ENCODE measurements around the gene SHC2.
"Not testable (repeated sequence)": the region's sequence is repeated elsewhere in the genome, so short reads cannot be mapped to it uniquely, and the experiment has no call there.

Gene SHC2

DNA sequence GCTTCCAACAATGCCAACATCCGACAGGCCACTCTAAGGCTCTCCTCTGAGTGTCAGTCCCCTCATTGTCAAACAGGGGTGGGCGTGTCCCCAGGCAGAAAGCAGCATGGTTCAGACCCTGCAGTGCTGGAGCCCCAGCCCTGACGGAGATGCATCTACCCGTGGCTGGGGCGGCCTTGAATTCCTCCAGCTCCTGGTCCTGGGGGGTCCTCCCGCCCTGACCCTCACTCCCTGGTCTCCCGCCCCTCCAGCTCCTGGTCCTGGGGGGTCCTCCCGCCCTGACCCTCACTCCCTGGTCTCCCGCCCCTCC lies 38.0 kb downstream of the SHC2 start:
- not testable (repeated sequence) for DNase-seq (ENCODE audit: low read depth)

DNA sequence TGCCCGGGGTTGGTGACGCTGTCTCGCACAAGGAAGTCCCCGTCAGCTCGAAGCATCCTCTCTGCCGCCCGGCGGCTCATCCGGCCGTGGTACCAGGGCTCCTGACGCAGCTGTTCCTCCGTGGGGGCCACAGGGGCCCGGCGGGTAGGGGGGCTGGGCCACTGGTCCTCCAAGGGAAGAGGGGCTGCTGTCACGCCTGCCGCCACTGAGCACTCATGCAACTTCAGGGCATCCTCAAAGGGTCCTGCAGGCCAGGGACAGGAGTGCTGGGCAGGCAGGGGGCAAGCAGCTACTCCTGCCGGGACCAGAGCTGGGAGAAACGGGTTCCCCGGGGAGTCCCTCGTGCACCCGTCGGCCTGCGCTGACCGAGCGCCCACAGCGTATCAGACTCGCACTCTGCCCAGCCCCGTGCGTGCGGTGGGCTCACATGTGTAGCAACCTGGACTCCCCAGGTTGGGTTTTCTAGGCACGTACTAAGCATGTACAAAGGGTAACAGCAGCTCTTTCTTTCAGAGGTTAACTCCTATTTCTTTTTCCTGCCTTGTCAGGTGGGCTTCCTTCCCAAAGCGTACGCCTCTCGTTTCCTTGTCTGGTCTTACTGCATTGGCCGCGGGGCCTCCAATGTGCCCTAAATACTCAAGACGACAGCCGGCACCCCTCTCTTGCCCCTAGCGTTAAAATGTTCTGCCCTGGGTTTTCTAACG lies 38.5 kb downstream of the SHC2 start:
- DNase-seq (ENCODE audit: low read depth): no peak

DNA sequence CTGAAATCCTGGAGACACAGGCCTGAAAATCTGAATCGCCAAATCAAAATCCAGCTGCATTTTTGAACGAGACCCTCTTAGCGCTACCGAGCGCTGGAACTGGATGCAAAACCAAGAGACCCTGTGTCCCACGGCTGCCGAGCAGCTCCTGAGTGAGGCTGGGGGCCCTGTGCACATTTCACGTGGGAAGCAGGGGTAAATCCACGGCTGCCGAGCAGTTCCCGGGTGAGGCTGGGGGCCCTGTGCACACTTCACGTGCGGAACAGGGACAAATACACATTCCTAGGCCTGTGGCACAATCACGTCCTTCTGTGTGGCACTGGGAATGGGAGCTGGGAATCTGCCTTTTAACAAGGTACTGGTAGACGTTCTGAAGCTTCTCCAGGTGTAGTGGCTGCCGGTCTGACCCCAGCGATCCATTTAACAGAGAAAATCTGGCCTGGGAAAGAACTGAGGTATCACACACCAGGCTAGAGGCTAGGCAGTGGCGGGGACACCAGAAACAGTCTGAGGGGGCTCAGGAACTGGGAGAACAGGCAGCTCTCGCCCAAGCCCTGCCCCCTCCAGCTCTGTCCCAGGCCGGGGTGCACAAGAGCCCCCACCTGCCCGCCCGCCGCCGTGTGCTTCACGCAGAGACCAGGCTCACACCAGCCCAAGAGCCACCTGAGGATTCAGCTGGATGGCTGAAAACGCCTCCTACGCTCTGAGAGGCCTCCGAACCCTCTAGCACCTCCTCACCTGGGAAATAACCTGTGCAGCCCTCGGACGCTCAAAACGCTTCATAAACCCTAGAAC lies 40.9 kb downstream of the SHC2 start:
- DNase-seq (ENCODE audit: low read depth): no peak

DNA sequence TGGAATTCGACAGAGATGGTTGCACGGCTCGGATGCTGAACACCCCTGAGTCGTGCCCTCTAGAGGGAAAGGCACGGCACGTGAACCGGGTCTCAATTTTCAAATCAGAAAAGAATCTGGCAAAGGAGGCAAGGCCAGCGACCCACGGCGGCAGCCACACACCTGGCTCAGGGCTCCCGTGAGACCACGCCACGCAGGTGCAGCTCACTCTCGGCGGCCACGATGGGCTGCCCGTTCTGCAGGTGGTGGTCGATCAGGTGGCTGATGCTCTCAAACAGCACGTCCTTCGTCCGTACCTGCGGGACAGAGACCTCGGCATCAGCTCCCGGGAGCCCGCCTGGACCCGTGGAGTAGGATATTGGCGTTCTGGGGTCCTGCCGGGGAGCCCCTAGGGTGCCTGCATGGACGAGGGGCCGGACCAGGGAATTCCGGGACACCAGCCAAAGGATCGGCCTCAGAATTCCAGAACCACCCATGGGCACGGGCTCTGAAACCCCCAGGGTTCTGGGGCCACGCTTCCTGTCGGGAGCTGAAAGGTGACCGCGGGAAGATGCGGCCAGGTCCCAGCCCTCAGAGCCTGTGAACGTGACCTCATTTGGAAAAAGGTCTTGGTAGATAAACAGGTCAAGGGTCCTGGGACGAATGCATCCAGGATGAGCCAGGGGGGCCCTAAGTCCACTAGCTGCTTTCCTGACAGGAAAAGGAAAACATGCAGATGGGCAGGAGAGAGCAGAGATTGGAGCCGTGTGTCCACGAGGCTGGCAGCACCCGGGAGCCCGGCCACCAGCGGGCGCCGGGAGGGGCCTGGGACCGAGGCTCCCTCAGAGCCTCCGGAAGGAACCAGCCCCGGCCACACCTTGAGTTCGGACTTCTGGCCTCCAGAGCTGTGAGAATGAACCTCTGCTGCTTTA lies 41.8 kb downstream of the SHC2 start:
- no peak for DNase-seq (ENCODE audit: low read depth)

- no peak for DNase-seq (ENCODE audit: low read depth)
These were observed 44.4 kb downstream of the SHC2 start for GRCh38 chr19:416416-416815.

GRCh38 chr19:415292-415691 lies 45.5 kb downstream of the SHC2 start:
- no peak for DNase-seq (ENCODE audit: low read depth)

GRCh38 chr19:413756-414420 lies 46.9 kb downstream of the SHC2 start:
- DNase-seq (ENCODE audit: low read depth): no peak

DNA sequence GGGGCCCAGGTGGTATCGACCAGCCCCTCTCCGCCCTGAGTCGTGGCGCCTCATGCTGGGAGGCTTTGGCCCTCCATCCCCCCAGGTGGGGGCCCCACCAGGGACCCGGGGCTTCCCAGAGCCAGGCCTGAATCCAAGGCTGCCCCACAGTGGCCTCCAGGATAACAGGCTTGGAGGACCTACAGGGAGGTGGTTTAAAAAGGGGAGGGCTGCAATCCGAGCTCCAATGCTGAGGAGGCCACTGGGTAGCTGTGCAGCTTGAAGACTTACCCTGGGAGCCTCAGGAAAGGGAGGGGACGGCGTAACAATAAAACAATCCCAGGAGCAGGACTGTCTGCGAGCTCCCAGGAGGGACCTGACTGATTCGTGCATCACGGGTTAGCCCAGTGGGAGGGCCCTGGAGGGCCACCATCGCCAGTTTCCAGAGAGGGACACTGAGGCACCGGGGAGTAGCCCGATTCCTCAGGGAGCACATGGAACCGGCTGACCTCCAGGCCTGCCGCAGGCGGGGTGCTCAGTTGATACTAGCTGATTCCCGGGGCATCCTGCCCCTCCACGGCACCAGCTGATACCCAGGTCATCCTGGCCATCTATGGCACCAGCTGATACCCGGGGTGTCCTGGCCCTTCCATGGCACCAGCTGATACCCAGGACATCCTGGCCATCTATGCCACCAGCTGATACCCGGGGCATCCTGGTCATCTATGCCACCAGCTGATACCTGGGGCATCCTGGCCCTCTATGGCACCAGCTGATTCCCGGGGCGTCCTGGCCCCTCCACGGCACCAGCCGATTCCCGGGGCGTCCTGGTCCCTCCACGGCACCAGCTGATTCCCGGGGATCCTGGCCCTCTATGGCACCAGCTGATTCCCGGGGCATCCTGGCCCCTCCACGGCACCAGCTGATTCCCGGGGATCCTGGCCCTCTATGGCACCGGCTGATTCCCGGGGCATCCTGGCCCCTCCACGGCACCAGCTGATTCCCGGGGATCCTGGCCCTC lies 48.2 kb downstream of the SHC2 start:
- DNase-seq (ENCODE audit: low read depth): no peak

DNA sequence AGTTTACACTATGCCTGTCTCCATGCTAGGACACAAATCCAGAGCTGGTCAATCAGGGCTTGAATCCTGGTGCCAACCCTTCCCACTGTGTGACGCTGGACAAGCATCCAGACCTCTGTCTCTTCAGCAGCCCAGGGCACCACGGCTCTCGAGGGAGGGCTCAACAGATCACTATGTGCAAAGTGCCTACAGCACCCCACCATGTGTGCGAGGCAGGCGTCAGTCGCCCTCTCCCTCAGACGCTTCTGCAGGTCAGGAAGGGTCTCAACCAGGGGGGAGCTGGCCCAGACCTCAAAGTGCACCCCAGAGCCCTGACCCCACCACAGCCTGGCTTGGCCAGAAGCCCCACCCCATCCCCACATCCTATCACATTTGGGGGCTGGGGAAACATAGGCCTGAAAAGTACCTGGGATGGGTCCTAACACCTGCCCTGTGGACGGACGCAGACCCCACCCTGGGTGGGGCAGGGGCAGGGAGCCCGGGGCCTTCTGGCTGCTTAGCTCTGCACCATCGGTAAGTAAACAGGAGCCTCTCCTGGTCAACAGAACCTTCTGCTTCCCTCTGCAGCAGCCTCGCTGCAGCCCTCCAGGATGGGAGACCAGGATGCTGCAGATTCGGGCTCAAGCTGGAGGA lies 49.0 kb downstream of the SHC2 start:
- DNase-seq (ENCODE audit: low read depth): no peak

GRCh38 chr19:411121-411722 lies 49.6 kb downstream of the SHC2 start:
- not testable (repeated sequence) for DNase-seq (ENCODE audit: low read depth)

DNA sequence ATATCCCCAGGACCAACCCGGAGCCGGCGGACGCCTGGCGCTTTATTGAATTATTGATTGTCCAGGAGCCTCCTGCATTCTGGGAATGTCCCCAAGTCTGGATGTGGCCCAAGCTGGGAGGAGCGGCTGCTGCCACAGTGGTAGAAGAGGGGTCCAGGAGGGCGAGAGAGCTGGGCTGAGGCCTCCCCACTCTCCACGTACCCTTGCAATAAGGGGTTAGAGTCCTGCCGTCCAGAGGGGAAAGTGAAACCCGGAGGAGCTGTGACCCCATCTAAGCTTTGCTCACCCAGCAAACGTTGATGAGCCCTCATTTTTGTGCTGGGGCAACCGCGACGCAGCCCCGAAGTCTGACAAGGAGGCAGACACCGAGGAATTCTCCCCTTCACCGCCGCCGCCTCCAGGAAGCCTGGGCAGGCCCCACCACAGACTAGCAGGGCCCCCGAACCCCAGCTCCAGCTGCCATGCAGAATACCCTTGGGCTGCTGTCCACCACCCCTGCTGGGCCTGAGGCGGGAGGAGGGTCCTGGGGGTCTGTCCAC lies 50.5 kb downstream of the SHC2 start:
- no peak for DNase-seq (ENCODE audit: low read depth)

- DNase-seq (ENCODE audit: low read depth): no peak
These were observed 51.2 kb downstream of the SHC2 start for GRCh38 chr19:409516-410242.

DNA sequence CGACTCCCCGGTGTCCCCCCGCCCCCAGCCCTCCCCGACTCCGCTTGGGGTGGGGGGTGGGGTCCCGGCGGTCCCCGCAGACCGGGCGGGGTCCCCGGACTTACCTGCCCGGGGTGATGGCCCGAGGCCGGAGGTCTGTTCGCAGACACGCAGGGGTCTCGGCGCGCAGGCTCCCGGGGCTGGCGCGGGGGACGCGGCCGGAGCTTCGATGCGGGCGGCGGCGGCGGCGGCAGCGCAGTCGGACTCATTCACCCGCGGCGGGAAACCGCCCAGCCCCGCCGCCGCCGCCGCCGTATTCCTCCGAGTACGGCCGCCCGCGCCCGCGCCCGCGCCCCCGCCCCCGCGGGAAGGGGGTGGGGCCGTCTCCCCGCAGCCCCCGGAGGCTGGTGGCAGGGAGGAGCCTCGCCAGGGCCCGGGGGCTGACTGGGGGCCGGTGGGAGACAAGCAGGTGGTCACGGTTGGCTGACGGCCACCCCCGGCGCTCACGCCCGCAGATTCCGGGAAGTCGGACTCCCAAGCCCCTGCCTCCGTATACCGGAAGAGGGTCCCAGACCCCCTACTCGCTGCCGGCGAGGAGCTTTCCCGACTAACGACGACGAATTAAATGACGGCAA lies 51.8 kb downstream of the SHC2 start, which contains the start of gene C2CD4C:
C2CD4C (minus strand) TSS at position 246 of the 614 bp plus-strand sequence. CDS start 786 bp downstream, outside the sequence.
- no peak for DNase-seq (ENCODE audit: low read depth)

DNA sequence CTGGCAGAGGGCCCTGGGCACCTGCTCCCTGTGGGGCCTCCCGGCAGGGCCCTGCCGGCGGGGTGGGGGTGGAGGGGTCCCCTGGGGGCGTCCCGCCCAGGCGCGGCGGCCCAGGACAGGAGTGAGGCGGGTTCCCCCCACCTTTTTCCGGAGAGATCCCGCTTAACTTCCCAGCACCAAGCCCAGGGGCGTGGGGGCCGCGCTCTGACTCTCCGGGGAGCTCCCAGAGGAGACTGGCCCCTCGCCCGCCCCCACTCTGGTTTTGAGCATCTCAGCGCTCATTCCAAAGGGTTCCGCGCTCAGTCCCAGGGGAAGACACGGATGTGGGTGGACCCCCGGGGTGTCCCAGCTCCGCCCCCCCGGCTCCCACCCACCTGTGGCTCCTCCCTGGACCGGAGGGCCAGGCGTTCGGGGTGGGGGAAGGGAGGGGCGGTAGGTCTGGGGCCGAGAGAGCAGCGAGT lies 52.4 kb downstream of the SHC2 start:
- no peak for DNase-seq (ENCODE audit: low read depth)

DNA sequence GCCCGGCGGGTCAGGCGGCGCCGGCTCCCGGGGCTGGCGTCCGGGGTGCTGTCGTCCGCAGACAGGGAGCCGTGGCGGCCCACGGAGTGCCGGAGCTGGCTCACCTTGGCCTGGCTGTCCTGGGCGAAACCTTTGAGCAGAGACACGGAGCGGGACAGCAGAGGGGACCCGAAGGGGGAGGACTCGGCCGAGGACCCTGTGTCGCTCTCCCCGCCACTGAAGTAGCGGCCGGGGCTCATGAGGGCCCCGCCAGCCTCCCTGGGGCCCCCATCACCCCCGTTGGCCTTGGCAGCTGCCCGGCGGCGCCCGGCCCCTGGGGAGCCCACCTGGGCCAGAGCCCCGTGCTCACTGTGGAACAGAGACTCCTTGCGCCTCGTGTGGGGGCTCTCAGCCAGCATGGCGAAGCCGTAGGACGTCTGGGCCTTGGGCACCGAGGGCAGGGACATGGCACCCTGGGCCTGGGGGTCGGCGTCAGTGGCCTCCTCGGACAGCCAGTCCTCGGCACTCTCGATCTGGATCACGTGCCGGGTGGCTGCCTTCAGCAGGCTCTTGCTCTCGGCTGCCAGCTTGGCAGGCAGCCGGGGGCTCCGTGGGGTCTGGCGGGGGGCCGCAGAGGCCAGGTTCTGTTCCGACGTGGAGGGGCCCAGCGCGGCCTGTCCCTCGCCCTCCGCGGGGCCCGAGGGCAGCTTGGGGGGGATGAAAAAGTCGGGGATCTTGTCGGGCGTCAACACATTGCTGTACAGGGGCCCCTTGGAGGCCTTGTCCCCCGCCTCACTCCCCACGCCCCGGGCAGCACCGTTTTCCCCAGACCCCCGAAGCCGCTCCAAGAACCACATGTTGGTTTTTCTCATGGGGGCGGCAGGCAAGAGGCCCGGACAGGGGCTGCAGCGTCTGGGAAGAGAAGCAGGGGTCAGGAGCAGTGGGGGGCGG lies 53.1 kb downstream of the SHC2 start:
- DNase-seq (ENCODE audit: low read depth): no peak

DNA sequence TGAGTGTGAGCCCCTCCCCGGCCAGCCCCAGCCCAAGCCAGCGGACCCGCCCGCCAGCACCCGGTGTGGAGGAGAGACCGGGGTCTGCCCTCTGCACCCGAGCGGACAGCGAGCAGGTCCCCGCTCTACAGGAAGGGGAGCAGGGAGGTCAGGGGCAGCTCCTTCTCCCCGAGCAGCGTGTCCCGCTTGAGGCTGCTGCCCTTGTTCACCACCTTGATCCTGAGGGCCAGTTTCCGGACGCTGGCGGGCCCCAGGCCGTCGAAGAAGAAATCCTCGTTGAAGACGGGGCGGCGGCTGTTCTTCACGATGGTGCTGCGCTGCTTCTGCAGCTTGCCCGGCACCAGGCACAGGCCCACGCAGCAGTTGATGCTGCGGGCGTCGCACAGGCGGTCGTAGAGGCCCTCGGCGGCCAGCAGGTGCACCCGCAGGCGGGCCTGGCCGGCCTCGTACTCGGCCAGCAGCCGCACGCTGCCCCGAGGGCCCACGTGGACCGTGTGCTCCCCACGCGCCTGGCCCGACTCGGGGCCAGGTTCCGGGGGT lies 53.8 kb downstream of the SHC2 start:
- no peak for DNase-seq (ENCODE audit: low read depth)

Measured in activated T-cell treated with anti-CD3 and anti-CD28 coated beads for 24 hours (primary cell).